Measurements from ENCODE around the gene COBLL1.
A peak's percentile ranks its signal among the peaks of the same experiment; 100 is the strongest.

Gene COBLL1

DNA sequence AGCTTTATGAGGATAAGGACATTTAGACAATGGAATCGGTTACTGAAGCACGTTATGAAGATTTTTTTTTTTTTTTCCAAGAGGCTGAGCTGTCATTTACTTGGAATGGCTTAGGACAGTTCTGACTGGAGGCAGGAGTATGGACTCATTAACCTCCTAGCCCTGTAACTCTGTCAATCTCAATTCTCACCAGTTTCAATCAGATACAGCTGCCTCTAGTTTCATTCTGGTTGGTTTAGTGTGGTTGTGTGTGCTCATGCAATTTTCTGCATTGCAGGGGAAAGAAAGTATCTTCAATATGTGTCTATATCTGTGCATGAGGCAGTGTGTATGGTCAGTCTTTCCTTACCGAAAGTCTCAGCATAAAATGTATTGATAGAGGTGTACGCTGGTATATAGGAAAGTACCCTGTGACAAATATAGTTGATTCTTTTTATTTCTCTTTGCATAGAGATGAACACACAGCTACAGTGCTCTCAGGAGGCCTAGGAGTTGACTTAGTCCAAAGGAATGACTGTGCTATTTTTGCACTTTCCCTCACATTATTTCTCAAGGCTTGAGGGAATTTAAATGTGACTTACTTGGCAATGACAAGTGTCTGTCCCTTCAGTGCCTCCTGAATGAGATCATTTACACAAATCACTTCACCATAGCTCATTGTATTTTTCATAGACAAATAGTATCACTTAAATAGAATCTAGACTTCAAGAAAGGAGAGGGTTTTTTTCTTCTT lies 169.8 kb downstream of the COBLL1 start:
- no peak for DNase-seq (ENCODE audit: extremely low read depth, low read depth)
- TF ChIP-seq, protein P1, sequence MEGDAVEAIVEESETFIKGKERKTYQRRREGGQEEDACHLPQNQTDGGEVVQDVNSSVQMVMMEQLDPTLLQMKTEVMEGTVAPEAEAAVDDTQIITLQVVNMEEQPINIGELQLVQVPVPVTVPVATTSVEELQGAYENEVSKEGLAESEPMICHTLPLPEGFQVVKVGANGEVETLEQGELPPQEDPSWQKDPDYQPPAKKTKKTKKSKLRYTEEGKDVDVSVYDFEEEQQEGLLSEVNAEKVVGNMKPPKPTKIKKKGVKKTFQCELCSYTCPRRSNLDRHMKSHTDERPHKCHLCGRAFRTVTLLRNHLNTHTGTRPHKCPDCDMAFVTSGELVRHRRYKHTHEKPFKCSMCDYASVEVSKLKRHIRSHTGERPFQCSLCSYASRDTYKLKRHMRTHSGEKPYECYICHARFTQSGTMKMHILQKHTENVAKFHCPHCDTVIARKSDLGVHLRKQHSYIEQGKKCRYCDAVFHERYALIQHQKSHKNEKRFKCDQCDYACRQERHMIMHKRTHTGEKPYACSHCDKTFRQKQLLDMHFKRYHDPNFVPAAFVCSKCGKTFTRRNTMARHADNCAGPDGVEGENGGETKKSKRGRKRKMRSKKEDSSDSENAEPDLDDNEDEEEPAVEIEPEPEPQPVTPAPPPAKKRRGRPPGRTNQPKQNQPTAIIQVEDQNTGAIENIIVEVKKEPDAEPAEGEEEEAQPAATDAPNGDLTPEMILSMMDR (IDR thresholded peaks at IDR 0.05; ENCODE audit: low read depth, low read length): no peak

DNA sequence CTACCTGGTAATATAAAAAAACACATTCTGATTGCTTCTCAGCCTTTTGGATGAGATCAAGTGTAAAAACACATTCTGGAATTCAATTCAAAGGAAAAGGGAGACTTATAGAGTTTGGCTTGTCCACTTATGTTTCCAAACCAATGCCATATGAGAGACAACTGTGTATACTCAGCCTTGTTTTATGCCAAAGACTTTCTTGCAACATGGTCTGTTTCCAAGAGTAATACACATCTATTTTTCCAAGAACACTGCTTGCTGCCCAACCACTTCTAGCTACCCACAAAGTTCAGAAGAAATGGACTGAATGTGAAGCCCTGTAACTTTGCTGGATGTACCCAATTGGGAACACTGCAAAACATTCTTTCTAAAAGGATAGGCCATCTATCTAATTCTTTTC lies 172.3 kb downstream of the COBLL1 start:
- TF ChIP-seq, protein P1 (IDR thresholded peaks at IDR 0.05; ENCODE audit: low read depth, low read length): no peak
- DNase-seq (ENCODE audit: extremely low read depth, low read depth): no peak

DNA sequence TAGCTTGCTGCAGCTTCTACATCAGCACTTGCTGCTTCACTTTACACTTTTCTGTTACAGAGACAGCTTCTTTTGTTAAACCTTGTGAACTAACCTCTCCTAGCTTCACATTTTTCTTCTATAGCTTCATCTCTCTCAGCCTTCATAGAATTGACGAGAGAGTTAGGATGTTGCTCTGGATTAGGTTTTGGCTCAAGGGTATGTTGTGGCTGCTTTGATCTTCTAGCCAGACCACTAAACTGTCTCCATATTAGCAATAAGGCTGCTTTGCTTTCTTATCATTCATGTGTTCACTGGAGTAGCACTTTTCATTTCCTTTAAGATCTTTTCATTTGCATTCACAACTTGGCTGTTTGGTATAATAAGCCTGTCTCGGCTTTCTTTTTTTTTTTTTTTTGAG lies 174.1 kb downstream of the COBLL1 start:
- DNase-seq (ENCODE audit: extremely low read depth, low read depth): no peak
- TF ChIP-seq, protein P1 (IDR thresholded peaks at IDR 0.05; ENCODE audit: low read depth, low read length): no peak

DNA sequence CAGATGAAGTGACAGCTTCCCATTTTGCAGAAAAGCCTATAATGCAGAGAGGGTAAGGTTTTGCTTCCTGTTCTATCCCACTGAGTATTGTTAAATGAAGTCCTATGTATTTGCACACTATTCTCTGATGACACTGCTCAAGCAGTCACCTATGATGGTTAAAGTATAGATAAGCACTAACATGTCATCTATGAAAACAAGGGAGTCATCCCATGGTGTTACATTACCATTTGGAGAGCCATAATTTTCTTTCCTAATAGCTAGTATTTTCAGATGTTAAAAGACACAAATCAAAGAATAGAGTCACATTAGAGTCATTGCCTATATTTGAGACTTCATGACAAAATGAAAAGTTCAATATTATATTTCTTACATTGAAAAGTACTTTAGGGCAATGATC lies 177.6 kb downstream of the COBLL1 start:
- TF ChIP-seq, protein P1 (IDR thresholded peaks at IDR 0.05; ENCODE audit: low read depth, low read length): no peak
- no peak for DNase-seq (ENCODE audit: extremely low read depth, low read depth)

DNA sequence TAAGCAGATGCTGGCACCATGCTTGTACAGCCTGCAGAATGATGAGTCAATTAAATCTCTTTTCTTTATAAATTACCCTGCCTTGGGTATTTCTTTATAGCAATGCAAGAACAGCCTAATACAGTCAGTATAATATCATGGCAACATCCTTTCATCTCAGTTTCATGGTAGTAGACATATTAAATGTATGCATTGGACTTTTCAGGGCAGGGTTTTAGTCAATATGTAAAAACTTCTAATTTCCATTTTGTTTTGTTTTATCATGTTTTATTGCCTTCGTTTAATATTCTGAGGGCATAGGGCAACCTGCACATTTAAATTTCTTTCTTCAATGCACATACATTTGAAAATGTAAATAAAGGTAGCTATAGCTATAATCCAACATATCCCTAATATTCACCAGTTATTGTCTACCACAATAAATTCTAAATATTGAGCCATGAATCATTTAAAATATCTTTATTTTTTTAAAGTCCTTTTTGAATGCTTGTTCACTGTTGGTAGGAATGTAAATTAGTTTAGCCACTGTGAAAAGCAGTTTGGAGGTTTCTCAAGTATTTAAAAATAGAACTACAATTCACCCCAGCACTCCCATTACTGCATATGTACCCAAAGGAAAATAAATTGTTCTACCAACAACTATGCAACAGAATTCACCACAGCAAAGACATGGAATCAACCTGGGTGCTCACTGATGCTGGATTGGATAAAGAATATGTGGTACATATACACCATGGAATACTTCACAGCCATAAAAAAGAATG lies 178.6 kb downstream of the COBLL1 start:
- TF ChIP-seq, protein P1 (IDR thresholded peaks at IDR 0.05; ENCODE audit: low read depth, low read length): no peak
- no peak for DNase-seq (ENCODE audit: extremely low read depth, low read depth)

DNA sequence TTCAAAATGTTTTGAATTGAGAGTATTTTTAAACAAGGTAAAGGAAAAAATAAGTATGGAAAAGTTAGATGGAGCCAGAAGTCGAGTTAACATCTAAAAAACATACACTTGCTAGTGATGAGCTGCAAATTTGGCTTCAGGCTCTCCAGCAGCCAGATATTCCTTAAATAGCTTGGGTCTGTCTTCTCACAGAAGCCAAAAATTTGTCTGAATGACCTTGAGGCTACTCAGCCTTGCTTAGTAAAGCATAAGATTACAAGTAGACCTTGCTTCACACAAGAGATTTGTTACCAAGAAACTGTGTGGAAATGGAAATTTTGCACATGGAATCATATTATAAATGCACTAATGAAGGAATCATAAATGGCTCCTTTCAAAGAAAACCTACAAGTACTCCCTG lies 179.6 kb downstream of the COBLL1 start:
- DNase-seq (ENCODE audit: extremely low read depth, low read depth): peak; percentile 10

More for the DNA sequence above, 179.6 kb downstream of the COBLL1 start:
- TF ChIP-seq, protein P1 (IDR thresholded peaks at IDR 0.05; ENCODE audit: low read depth, low read length): no peak

Measured in AG09319 (cell line).